Astrocyte (in vitro differentiated cells and primary cell): ENCODE measurements around the gene ATL3. TPM values are rescaled to one million over a fixed set of nuclear protein-coding genes. Genes with fewer than 3 reads are reported as not detected.
A peak's percentile ranks its signal among the peaks of the same experiment; 100 is the strongest.
"Not testable (repeated sequence)": the region's sequence is repeated elsewhere in the genome, so short reads cannot be mapped to it uniquely, and the experiment has no call there.

ENCODE experiments used
- DNase-seq: peaks from one replicate; pipeline ENCODE4 v3.0.0-alpha.2; 2010; ENCODE audit warnings: low read depth
- FAIRE-seq: peaks from 2 replicates; lab custom pipeline; 2011; peaks lifted over from hg19 to GRCh38; lab: Jason Lieb, UNC
- H2AFZ ChIP-seq: 2 replicates; pipeline ENCODE4 v1.6.0; 2012; ENCODE audit warnings: low read depth, low read length, inconsistent platforms
- H3K27ac ChIP-seq: 2 replicates; pipeline ENCODE4 v1.5.1; 2011; ENCODE audit warnings: low read depth, low read length, inconsistent platforms
- H3K27me3 ChIP-seq: 2 replicates; pipeline ENCODE4 v1.6.0; 2011; ENCODE audit warnings: low read length, inconsistent platforms; ENCODE audit not compliant: insufficient read depth
- H3K36me3 ChIP-seq: 2 replicates; pipeline ENCODE4 v1.5.1; 2011; ENCODE audit warnings: low read length, inconsistent platforms; ENCODE audit not compliant: insufficient read depth
- H3K4me1 ChIP-seq: 2 replicates; pipeline ENCODE4 v1.5.1; 2011; ENCODE audit warnings: low read length, inconsistent platforms; ENCODE audit not compliant: insufficient read depth
- H3K4me2 ChIP-seq: 2 replicates; pipeline ENCODE4 v1.6.0; 2012; ENCODE audit warnings: low read length, inconsistent platforms
- H3K4me3 ChIP-seq: 2 replicates; pipeline ENCODE4 v1.5.1; 2011; ENCODE audit warnings: low read depth, mild to moderate bottlenecking, low read length, inconsistent platforms; ENCODE audit not compliant: insufficient read depth
- H3K79me2 ChIP-seq: 2 replicates; pipeline ENCODE4 v1.6.0; 2012; ENCODE audit warnings: mild to moderate bottlenecking, low read length, inconsistent platforms; ENCODE audit not compliant: insufficient read depth
- H3K9ac ChIP-seq: 2 replicates; pipeline ENCODE4 v1.6.0; 2012; ENCODE audit warnings: mild to moderate bottlenecking, low read length, inconsistent platforms
- H3K9me3 ChIP-seq: 2 replicates; pipeline ENCODE4 v1.5.1; 2012; ENCODE audit warnings: low read depth, mild to moderate bottlenecking, low read length, inconsistent platforms; ENCODE audit not compliant: insufficient read depth
- H4K20me1 ChIP-seq: 2 replicates; pipeline ENCODE4 v1.6.0; 2012; ENCODE audit warnings: low read length, inconsistent platforms; ENCODE audit not compliant: insufficient read depth
- H3K27ac Mint-ChIP-seq: one replicate; pipeline ENCODE4 v1.8.0; 2021; ENCODE audit warnings: mild to moderate bottlenecking, mixed read lengths; ENCODE audit not compliant: unreplicated experiment
- H3K27me3 Mint-ChIP-seq: one replicate; pipeline ENCODE4 v1.8.0; 2021; ENCODE audit warnings: low read depth, mixed read lengths; ENCODE audit not compliant: unreplicated experiment
- H3K36me3 Mint-ChIP-seq: one replicate; pipeline ENCODE4 v1.8.0; 2021; ENCODE audit warnings: low read depth, mixed read lengths; ENCODE audit not compliant: unreplicated experiment
- H3K4me1 Mint-ChIP-seq: one replicate; pipeline ENCODE4 v1.8.0; 2021; ENCODE audit warnings: low read depth, mixed read lengths; ENCODE audit not compliant: unreplicated experiment
- H3K4me3 Mint-ChIP-seq: one replicate; pipeline ENCODE4 v1.8.0; 2021; ENCODE audit warnings: mild to moderate bottlenecking, moderate library complexity, mixed read lengths; ENCODE audit not compliant: unreplicated experiment
- H3K9me3 Mint-ChIP-seq: one replicate; pipeline ENCODE4 v1.8.0; 2021; ENCODE audit warnings: mild to moderate bottlenecking, mixed read lengths; ENCODE audit not compliant: unreplicated experiment
- EZH2 ChIP-seq: IDR thresholded peaks from 2 replicates; pipeline ENCODE4 v1.6.1; 2012; ENCODE audit warnings: mild to moderate bottlenecking, low read length, inconsistent platforms; ENCODE audit not compliant: insufficient read depth
- total RNA-seq: library from RNA; stranded (reverse); gene quantifications from 2 replicates; pipeline ENCODE4 v1.2.1, GENCODE V29; 2021
- TF ChIP-seq, protein P1 (sequence below): IDR thresholded peaks from 2 replicates; pipeline ENCODE4 v1.5.1; 2011; ENCODE audit warnings: low read depth, mild to moderate bottlenecking, inconsistent platforms, low read length, moderate library complexity; ENCODE audit not compliant: insufficient read depth

Gene ATL3
- total RNA-seq, 1 donor from 2014 or later = 45.2 TPM

DNA sequence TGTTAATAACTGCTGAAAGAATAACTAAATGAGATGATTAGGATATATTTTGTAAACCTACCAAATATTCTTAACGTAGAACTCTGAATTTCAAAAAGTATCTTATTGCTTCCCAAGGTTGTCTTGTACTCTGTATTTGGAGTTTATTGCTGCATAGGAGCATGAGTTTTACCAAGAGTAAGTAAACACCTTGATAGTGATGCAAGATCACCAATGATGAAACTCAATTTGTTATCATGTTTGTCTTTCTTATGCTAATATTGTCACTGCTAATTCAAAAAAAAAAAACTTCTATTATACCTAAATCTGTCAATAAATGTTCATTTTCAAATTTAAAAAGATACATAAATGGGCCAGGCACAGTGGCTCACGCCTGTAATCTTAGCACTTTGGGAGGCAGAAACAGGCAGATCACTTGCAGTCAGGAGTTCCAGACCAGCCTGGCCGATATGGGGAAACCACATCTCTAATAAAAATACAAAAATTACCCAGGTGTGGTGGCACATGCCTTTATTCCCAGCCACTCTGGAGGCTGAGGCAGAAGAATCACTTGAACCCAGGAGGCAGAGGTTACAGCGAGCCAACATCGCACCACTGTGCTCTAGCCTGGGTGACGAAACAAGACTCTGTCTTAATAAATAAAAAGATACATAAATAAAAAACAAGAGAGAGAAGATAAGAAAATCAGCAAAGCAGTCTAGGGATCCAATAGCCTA is 84.6 kb downstream of the ATL3 start:
- Histone ChIP-seq H3K4me1 (no peaks in the 10 kb centered on the region), H4K20me1 (no peaks in the 10 kb centered on the region), H2AFZ (no peak overlapping the region), H3K9me3 (no peaks in the 10 kb centered on the region), H3K4me2 (no peak overlapping the region), H3K4me3 (no peak overlapping the region), H3K79me2 (no peaks in the 10 kb centered on the region), H3K27me3 (no peaks in the 10 kb centered on the region), H3K27ac (no peak overlapping the region), H3K36me3 (no peaks in the 10 kb centered on the region), H3K9ac (no peak overlapping the region)
- DNase-seq = no peak
- no peak for FAIRE-seq
- Mint-ChIP-seq H3K4me1 (no peaks in the 10 kb centered on the region), H3K27ac (no peak overlapping the region), H3K4me3 (no peak overlapping the region), H3K27me3 (no peaks in the 10 kb centered on the region), H3K36me3 (peaks cover 12% of the 10 kb centered on the region), H3K9me3 (peaks cover 13% of the 10 kb centered on the region)
- TF ChIP-seq, protein P1, sequence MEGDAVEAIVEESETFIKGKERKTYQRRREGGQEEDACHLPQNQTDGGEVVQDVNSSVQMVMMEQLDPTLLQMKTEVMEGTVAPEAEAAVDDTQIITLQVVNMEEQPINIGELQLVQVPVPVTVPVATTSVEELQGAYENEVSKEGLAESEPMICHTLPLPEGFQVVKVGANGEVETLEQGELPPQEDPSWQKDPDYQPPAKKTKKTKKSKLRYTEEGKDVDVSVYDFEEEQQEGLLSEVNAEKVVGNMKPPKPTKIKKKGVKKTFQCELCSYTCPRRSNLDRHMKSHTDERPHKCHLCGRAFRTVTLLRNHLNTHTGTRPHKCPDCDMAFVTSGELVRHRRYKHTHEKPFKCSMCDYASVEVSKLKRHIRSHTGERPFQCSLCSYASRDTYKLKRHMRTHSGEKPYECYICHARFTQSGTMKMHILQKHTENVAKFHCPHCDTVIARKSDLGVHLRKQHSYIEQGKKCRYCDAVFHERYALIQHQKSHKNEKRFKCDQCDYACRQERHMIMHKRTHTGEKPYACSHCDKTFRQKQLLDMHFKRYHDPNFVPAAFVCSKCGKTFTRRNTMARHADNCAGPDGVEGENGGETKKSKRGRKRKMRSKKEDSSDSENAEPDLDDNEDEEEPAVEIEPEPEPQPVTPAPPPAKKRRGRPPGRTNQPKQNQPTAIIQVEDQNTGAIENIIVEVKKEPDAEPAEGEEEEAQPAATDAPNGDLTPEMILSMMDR = no peak
- TF ChIP-seq EZH2 = no peak

- Mint-ChIP-seq H3K9me3 (peaks cover 34% of the 10 kb centered on the region), H3K27me3 (no peaks in the 10 kb centered on the region), H3K36me3 (peaks cover 20% of the 10 kb centered on the region), H3K27ac (no peak overlapping the region), H3K4me1 (peaks cover 2% of the 10 kb centered on the region), H3K4me3 (no peak overlapping the region)
- no peak overlapping the region for H3K9ac ChIP-seq
- no peaks in the 10 kb centered on the region for H3K9me3 ChIP-seq
- no peaks in the 10 kb centered on the region for H3K4me1 ChIP-seq
- H3K4me3 ChIP-seq = no peak overlapping the region
- no peak overlapping the region for H3K4me2 ChIP-seq
- DNase-seq = no peak
- no peak for TF ChIP-seq EZH2
- TF ChIP-seq, protein P1 = no peak
- H3K79me2 ChIP-seq = no peaks in the 10 kb centered on the region
- H2AFZ ChIP-seq = no peak overlapping the region
- no peaks in the 10 kb centered on the region for H3K36me3 ChIP-seq
- no peak overlapping the region for H3K27ac ChIP-seq
- H3K27me3 ChIP-seq = no peaks in the 10 kb centered on the region
- FAIRE-seq = no peak
- no peaks in the 10 kb centered on the region for H4K20me1 ChIP-seq
Observed at GRCh38 chr11:63583357-63583677, 87.9 kb downstream of the ATL3 start.

- not testable (repeated sequence) for H3K4me1 Mint-ChIP-seq, H3K79me2 ChIP-seq, H2AFZ ChIP-seq, H4K20me1 ChIP-seq, H3K4me3 ChIP-seq, H3K36me3 ChIP-seq, H3K27me3 ChIP-seq, H3K9ac ChIP-seq, FAIRE-seq, H3K27me3 Mint-ChIP-seq, H3K4me1 ChIP-seq, H3K27ac ChIP-seq, H3K9me3 ChIP-seq, H3K4me2 ChIP-seq, DNase-seq, H3K4me3 Mint-ChIP-seq
- peaks cover 22% of the 10 kb centered on the region for H3K36me3 Mint-ChIP-seq
- peaks cover 36% of the 10 kb centered on the region for H3K9me3 Mint-ChIP-seq
- H3K27ac Mint-ChIP-seq = peak overlapping the region; percentile 56
Observed at GRCh38 chr11:63581224-63581623, 90.0 kb downstream of the ATL3 start.

GRCh38 chr11:63578882-63579281 is 92.3 kb downstream of the ATL3 start:
- H3K36me3 Mint-ChIP-seq = peaks cover 21% of the 10 kb centered on the region

More at GRCh38 chr11:63578882-63579281, 92.3 kb downstream of the ATL3 start:
- not testable (repeated sequence) for H3K27me3 ChIP-seq, H3K4me2 ChIP-seq, H3K4me1 Mint-ChIP-seq, H3K9ac ChIP-seq, H3K4me1 ChIP-seq, H3K27me3 Mint-ChIP-seq, FAIRE-seq, H3K27ac ChIP-seq, H3K27ac Mint-ChIP-seq, DNase-seq, H3K4me3 ChIP-seq, H4K20me1 ChIP-seq, H3K4me3 Mint-ChIP-seq, H3K9me3 ChIP-seq, H3K79me2 ChIP-seq, H2AFZ ChIP-seq, H3K36me3 ChIP-seq
- H3K9me3 Mint-ChIP-seq = peaks cover 36% of the 10 kb centered on the region
